A549 (cell line): Measurements from ENCODE around the gene MCOLN2.

ENCODE experiments used
- BHLHE40 ChIP-seq: IDR thresholded peaks from 2 replicates; pipeline ENCODE4 v1.6.1; 2012; ENCODE audit warnings: low read depth, low read length, inconsistent platforms
- CBX8 ChIP-seq: fragments of 200-600 bp; sonication (generic); IDR thresholded peaks from 2 replicates; pipeline ENCODE4 v1.6.1; 2016
- EHF ChIP-seq: fragments of 250-450 bp; sonication (Bioruptor Pico); IDR thresholded peaks from 2 replicates; pipeline ENCODE4 v1.5.0; 2020; ENCODE audit warnings: mild to moderate bottlenecking
- EP300 ChIP-seq, 2 experiments: fragments of >200 bp; sonication (Bioruptor Twin); formaldehyde crosslinking; IDR thresholded peaks; 2 replicates in 1 of 2; 3 replicates in 1 of 2; pipeline ENCODE4 v1.6.1; 2016 to 2017
- MAZ ChIP-seq: fragments of 150-350 bp; IDR thresholded peaks from 2 replicates; pipeline ENCODE4 v1.6.1; 2014; ENCODE audit warnings: antibody characterized with exemption, low read depth, low read length, borderline replicate concordance
- POLR2A ChIP-seq: IDR thresholded peaks from 2 replicates; pipeline ENCODE4 v1.6.1; 2012; ENCODE audit warnings: mild to moderate bottlenecking, low read length
- RNF2 ChIP-seq: fragments of 200-600 bp; sonication (generic); IDR thresholded peaks from 2 replicates; pipeline ENCODE4 v1.6.1; 2016; ENCODE audit warnings: low read depth, mild to moderate bottlenecking, antibody characterized with exemption, moderate library complexity, borderline replicate concordance
- SMC3 ChIP-seq: fragments of >200 bp; sonication (Bioruptor Twin); formaldehyde crosslinking; IDR thresholded peaks from 3 replicates; pipeline ENCODE4 v1.6.1; 2018; ENCODE audit warnings: inconsistent platforms
- TF ChIP-seq, protein P1 (sequence below): fragments of >200 bp; sonication (Bioruptor Twin); formaldehyde crosslinking; IDR thresholded peaks from 3 replicates; pipeline ENCODE4 v1.5.1; 2016
- TF ChIP-seq, protein P2 (sequence below): fragments of 450-650 bp; IDR thresholded peaks from 2 replicates; pipeline ENCODE4 v1.6.1; 2014; ENCODE audit warnings: antibody characterized with exemption
- TF ChIP-seq, protein P3 (sequence below): IDR thresholded peaks from 2 replicates; pipeline ENCODE4 v1.6.1; 2012
- TF ChIP-seq, protein P4 (sequence below): IDR thresholded peaks from 2 replicates; pipeline ENCODE4 v1.6.1; 2012

DNA sequence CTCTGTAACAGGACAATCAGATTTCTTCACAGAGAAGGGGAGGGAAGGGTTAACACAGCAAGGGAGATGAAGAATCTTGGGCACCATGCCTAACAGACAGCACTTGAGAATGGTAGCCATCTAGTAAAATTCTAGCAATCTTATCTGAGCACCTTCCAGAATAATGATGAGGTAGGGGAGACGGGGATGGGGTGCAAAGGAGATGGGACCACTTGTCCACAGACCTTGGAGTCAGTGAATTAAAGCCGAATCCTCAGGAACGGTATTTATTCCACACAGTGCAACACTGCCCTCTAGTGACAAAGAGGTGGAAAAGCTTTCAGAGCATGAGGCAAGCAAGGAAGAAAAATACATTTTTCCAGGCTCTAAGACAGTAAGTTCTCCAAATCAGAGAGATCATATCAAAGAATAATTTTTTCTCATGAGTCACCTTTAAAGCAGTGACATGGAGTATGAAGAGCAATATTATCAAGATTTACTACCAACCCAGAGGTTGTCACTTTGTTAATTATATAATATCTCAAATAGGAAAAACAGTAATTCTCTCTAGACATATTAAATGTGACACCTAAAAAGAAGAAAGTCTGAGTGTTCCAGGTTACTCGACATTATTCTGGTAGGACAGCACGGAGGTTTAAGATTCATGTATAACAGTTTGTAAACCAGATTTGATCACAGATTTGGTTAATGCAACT, 60.6 kb downstream of the MCOLN2 start:
- no peak for TF ChIP-seq MAZ
- TF ChIP-seq, protein P1, sequence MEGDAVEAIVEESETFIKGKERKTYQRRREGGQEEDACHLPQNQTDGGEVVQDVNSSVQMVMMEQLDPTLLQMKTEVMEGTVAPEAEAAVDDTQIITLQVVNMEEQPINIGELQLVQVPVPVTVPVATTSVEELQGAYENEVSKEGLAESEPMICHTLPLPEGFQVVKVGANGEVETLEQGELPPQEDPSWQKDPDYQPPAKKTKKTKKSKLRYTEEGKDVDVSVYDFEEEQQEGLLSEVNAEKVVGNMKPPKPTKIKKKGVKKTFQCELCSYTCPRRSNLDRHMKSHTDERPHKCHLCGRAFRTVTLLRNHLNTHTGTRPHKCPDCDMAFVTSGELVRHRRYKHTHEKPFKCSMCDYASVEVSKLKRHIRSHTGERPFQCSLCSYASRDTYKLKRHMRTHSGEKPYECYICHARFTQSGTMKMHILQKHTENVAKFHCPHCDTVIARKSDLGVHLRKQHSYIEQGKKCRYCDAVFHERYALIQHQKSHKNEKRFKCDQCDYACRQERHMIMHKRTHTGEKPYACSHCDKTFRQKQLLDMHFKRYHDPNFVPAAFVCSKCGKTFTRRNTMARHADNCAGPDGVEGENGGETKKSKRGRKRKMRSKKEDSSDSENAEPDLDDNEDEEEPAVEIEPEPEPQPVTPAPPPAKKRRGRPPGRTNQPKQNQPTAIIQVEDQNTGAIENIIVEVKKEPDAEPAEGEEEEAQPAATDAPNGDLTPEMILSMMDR, result peak; percentile 80
- TF ChIP-seq RNF2, result no peak
- TF ChIP-seq, protein P2, sequence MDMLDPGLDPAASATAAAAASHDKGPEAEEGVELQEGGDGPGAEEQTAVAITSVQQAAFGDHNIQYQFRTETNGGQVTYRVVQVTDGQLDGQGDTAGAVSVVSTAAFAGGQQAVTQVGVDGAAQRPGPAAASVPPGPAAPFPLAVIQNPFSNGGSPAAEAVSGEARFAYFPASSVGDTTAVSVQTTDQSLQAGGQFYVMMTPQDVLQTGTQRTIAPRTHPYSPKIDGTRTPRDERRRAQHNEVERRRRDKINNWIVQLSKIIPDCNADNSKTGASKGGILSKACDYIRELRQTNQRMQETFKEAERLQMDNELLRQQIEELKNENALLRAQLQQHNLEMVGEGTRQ, result no peak
- TF ChIP-seq BHLHE40, result no peak
- TF ChIP-seq EP300 (IDR thresholded peaks at IDR 0.05), result no peak
- TF ChIP-seq EHF (CRISPR knock-in tag), result no peak
- TF ChIP-seq, protein P3, sequence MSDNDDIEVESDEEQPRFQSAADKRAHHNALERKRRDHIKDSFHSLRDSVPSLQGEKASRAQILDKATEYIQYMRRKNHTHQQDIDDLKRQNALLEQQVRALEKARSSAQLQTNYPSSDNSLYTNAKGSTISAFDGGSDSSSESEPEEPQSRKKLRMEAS, result no peak
- TF ChIP-seq CBX8, result no peak
- TF ChIP-seq SMC3, result peak; percentile 52; the same call in 2 of the 3 replicates
- TF ChIP-seq, protein P4, sequence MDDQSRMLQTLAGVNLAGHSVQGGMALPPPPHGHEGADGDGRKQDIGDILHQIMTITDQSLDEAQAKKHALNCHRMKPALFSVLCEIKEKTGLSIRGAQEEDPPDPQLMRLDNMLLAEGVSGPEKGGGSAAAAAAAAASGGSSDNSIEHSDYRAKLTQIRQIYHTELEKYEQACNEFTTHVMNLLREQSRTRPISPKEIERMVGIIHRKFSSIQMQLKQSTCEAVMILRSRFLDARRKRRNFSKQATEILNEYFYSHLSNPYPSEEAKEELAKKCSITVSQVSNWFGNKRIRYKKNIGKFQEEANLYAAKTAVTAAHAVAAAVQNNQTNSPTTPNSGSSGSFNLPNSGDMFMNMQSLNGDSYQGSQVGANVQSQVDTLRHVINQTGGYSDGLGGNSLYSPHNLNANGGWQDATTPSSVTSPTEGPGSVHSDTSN, result no peak
- no peak for TF ChIP-seq POLR2A
